Fibroblast of mammary gland (primary cell): ENCODE results near the gene MS4A10.

ENCODE experiments used
- DNase-seq: peaks from one replicate; pipeline ENCODE4 v3.0.0-alpha.2; 2010; ENCODE audit warnings: low read depth
- H3K4me3 ChIP-seq: 2 replicates; pipeline ENCODE4 v1.5.1; 2011; ENCODE audit warnings: low read depth, mild to moderate bottlenecking, low read length, moderate library complexity; ENCODE audit not compliant: control insufficient read depth
- TF ChIP-seq, protein P1 (sequence below): conservative IDR thresholded peaks from 2 replicates; pipeline ENCODE4 v1.5.1; 2011; ENCODE audit warnings: low read depth, low read length, inconsistent platforms; ENCODE audit not compliant: control insufficient read depth, insufficient read depth

The MS4A10 gene

DNA sequence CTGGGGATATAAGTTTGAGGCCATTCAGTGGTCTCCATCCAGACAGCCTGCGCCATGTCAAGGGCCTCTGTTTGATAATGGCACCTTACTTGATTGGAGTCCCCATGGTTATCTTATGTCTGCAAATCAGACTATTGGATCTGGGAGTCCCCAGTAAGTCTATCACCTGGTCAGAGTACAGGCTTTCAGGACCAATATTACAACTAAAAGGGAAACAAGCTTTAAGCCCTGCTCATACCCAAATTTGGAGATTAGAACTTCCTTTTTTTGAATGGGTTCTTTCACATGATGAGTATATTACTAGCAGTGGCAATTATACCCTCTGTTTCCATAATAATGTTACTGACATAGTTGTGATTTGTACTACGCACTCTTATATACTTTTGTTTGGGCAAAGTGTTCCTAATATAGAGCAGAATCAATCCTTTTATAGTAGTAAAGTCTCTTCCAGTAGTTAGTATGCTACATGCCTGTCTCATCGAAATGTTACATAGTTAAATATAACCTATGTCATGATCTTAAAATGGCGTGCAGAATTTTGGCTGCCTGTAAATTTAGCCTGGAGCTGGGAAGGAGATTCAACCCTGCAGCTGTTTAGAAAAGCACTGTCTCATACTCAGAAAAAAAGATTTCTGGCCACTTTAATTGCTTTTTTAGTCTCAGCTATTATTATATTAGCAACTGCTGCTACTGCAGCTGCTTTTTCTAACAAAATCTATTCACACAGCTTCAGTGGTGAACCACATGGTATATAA is 23.5 kb upstream of the MS4A10 start:
- TF ChIP-seq, protein P1, sequence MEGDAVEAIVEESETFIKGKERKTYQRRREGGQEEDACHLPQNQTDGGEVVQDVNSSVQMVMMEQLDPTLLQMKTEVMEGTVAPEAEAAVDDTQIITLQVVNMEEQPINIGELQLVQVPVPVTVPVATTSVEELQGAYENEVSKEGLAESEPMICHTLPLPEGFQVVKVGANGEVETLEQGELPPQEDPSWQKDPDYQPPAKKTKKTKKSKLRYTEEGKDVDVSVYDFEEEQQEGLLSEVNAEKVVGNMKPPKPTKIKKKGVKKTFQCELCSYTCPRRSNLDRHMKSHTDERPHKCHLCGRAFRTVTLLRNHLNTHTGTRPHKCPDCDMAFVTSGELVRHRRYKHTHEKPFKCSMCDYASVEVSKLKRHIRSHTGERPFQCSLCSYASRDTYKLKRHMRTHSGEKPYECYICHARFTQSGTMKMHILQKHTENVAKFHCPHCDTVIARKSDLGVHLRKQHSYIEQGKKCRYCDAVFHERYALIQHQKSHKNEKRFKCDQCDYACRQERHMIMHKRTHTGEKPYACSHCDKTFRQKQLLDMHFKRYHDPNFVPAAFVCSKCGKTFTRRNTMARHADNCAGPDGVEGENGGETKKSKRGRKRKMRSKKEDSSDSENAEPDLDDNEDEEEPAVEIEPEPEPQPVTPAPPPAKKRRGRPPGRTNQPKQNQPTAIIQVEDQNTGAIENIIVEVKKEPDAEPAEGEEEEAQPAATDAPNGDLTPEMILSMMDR = no peak
- H3K4me3 ChIP-seq = no peak overlapping the region
- DNase-seq = no peak

- TF ChIP-seq, protein P1 = peak; percentile 33
- DNase-seq = no peak
- H3K4me3 ChIP-seq = no peak overlapping the region
Observed at GRCh38 chr11:60762851-60763691, 22.1 kb upstream of the MS4A10 start.

GRCh38 chr11:60763692-60764369 is 21.3 kb upstream of the MS4A10 start:
- TF ChIP-seq, protein P1 = no peak
- no peak overlapping the region for H3K4me3 ChIP-seq
- no peak for DNase-seq

- no peak overlapping the region for H3K4me3 ChIP-seq
- DNase-seq = no peak
- TF ChIP-seq, protein P1 = no peak
Observed at GRCh38 chr11:60764879-60765278, 20.3 kb upstream of the MS4A10 start.

DNA sequence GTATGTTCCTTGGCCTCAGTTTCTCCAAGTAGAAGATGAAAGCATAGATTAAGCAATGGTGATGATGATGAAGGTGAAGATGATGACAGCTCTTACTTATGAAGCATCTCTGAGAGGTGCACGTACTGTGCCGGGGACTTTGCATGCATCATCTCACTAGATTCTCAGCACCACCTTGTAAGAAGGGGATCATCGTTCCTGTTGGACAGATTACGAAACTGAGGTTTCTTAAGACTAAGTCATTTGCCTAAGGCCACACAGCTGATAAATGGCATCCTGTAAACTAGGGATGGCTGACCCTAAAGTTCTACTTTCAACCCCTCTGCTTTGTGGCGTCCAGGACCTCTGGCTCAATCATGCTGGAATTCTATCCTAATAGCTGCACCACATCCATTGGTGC is 19.8 kb upstream of the MS4A10 start:
- TF ChIP-seq, protein P1 = no peak
- H3K4me3 ChIP-seq = no peak overlapping the region
- DNase-seq = no peak

DNA sequence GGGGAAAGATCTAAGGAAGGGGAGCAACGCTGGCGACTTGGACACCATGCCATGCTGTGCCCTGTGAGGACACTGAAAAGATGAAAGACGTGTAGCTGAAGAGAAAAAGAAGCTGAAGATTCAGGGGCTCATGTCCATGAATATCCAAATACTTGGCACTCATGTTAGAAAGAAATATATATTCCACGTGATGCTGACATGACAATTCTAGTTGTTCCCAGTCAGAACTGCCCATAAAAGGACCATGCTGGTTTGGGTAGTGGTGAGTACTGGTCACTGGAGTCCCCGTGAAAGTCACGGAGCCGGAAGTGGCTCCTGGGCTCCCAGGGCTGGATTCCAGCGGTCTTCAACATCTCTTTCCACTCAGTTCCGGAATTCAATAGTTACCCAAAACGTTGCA is 18.6 kb upstream of the MS4A10 start:
- no peak for DNase-seq
- TF ChIP-seq, protein P1 = no peak
- H3K4me3 ChIP-seq = no peak overlapping the region
